SU-DHL-6 (cell line): Measurements from ENCODE around the gene C1orf116.

Source experiments
- H2AFZ ChIP-seq: fragments of 200-600 bp; sonication (generic); 2 replicates; pipeline ENCODE4 v1.6.1; 2014; ENCODE audit warnings: low read depth, mild to moderate bottlenecking, moderate library complexity, mixed read lengths, antibody characterized with exemption, low read length; ENCODE audit not compliant: severe bottlenecking
- H3F3A ChIP-seq: fragments of 200-600 bp; shearing (Covaris generic); 2 replicates; pipeline ENCODE4 v1.6.0; 2016; ENCODE audit warnings: antibody characterized with exemption, mild to moderate bottlenecking; ENCODE audit not compliant: insufficient read depth
- H3K27ac ChIP-seq: fragments of 200-600 bp; sonication (generic); 2 replicates; pipeline ENCODE4 v1.5.1; 2016; ENCODE audit warnings: low read depth, mild to moderate bottlenecking, low read length, moderate library complexity, mixed read lengths
- H3K27me3 ChIP-seq: fragments of 200-600 bp; sonication (generic), shearing (Covaris generic); 2 replicates; pipeline ENCODE4 v1.6.0; 2014; ENCODE audit warnings: mild to moderate bottlenecking, low read length
- H3K36me3 ChIP-seq: fragments of 200-600 bp; sonication (generic); 2 replicates; pipeline ENCODE4 v1.6.1; 2014; ENCODE audit warnings: mild to moderate bottlenecking, low read length, mixed read lengths
- H3K4me2 ChIP-seq: fragments of 300-600, 200-600 bp; shearing (Covaris generic), sonication (generic); 2 replicates; pipeline ENCODE4 v1.6.0; 2014; ENCODE audit warnings: low read length, low read depth, mild to moderate bottlenecking; ENCODE audit not compliant: poor library complexity, severe bottlenecking
- H3K4me3 ChIP-seq: fragments of 200-600 bp; sonication (generic); 2 replicates; pipeline ENCODE4 v1.5.1; 2014; ENCODE audit warnings: antibody characterized with exemption, low read length, mild to moderate bottlenecking, mixed read lengths; ENCODE audit not compliant: insufficient read depth, poor library complexity, severe bottlenecking
- H3K79me2 ChIP-seq: fragments of 200-600 bp; sonication (generic); 2 replicates; pipeline ENCODE4 v1.6.1; 2014; ENCODE audit warnings: mild to moderate bottlenecking, low read length, moderate library complexity; ENCODE audit not compliant: insufficient read depth
- H3K9ac ChIP-seq: fragments of 200-600 bp; sonication (generic); 2 replicates; pipeline ENCODE4 v1.7.0; 2014; ENCODE audit warnings: mild to moderate bottlenecking, low read length
- H3K9me2 ChIP-seq: fragments of 200-600 bp; sonication (generic); replicated peaks from 2 replicates; pipeline ENCODE4 v1.6.1; 2014; ENCODE audit warnings: low read length; ENCODE audit not compliant: insufficient read depth
- H3K9me3 ChIP-seq: fragments of 200-600 bp; sonication (generic); 2 replicates; pipeline ENCODE4 v1.6.1; 2014; ENCODE audit warnings: low read length, mixed read lengths; ENCODE audit not compliant: insufficient read depth
- H4K20me1 ChIP-seq: fragments of 200-600 bp; sonication (generic); 2 replicates; pipeline ENCODE4 v1.6.1; 2014; ENCODE audit warnings: low read depth, mild to moderate bottlenecking, antibody characterized with exemption, low read length, moderate library complexity, mixed read lengths
- EZH2phosphoT487 ChIP-seq: fragments of 200-600 bp; sonication (generic), shearing (Covaris generic); conservative IDR thresholded peaks from 2 replicates; pipeline ENCODE4 v1.6.1; 2018; ENCODE audit warnings: mild to moderate bottlenecking, antibody characterized with exemption, low read length, moderate library complexity, mixed read lengths
- TF ChIP-seq, protein P1 (sequence below): fragments of 200-600 bp; sonication (generic); IDR thresholded peaks from one replicate; pipeline ENCODE4 v1.5.1; 2017; ENCODE audit warnings: antibody characterized with exemption, mild to moderate bottlenecking, low read length, moderate library complexity; ENCODE audit not compliant: insufficient read depth, poor library complexity, severe bottlenecking

The C1orf116 gene

DNA sequence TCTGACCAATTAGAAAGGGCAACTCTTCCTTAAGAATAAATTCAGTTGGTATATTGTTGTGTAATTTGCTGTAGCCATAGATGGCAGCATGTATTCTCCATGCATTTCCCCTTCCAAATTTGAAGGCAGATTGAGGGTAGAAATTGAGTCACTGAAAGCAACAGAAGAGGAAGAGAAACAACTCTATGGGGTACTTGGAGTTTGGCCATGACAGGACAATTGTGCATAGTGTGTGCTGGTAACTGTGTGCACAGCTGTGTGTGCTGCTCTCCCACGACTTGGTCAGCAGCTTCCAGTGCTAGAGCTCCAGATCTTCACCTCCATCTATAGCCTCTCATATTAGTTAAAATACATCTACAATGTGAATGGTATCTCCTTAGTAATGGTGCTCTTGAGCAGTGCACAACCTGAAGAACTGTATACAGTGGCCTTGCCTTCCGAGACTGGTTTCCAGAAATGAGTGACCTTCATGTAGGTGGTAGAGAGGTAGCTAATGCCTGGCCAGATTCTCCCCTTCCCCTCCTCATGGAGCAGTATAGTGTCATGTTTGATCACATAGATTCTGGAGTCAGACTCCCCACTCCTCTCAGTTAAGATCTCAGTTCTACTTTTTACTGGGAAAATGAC, 61.4 kb downstream of the C1orf116 start:
- Histone ChIP-seq H3K4me3 (no peak overlapping the region), H2AFZ (no peak overlapping the region), H3K9ac (no peak overlapping the region), H3K9me3 (no peaks in the 10 kb centered on the region), H3F3A (no peaks in the 10 kb centered on the region), H3K27ac (no peak overlapping the region), H4K20me1 (no peaks in the 10 kb centered on the region), H3K36me3 (no peaks in the 10 kb centered on the region), H3K27me3 (no peaks in the 10 kb centered on the region), H3K4me2 (no peak overlapping the region), H3K79me2 (no peaks in the 10 kb centered on the region), H3K9me2 (no peaks in the 10 kb centered on the region)
- no peak for TF ChIP-seq EZH2phosphoT487
- TF ChIP-seq, protein P1, sequence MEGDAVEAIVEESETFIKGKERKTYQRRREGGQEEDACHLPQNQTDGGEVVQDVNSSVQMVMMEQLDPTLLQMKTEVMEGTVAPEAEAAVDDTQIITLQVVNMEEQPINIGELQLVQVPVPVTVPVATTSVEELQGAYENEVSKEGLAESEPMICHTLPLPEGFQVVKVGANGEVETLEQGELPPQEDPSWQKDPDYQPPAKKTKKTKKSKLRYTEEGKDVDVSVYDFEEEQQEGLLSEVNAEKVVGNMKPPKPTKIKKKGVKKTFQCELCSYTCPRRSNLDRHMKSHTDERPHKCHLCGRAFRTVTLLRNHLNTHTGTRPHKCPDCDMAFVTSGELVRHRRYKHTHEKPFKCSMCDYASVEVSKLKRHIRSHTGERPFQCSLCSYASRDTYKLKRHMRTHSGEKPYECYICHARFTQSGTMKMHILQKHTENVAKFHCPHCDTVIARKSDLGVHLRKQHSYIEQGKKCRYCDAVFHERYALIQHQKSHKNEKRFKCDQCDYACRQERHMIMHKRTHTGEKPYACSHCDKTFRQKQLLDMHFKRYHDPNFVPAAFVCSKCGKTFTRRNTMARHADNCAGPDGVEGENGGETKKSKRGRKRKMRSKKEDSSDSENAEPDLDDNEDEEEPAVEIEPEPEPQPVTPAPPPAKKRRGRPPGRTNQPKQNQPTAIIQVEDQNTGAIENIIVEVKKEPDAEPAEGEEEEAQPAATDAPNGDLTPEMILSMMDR: no peak

DNA sequence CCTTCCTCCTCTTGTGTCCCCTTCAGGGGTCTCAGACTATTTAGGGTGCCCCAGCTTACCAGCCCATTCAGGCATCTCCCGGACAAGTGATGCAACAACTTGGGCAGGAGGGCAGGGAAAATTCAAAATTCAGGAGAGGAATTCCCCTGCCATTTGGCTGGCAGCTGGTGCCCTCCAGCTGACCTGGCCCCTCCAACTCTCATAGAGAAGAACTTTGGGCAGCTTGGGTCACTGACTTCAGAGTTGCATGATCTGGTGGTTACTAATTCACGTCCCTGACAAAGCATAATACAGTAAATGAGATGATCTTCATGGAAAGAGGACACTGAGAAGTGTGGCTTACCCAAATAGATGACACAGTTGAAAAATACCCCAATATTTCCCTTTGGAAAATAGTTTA, 62.1 kb downstream of the C1orf116 start, which contains the start of gene FCAMR:
FCAMR (minus strand) TSS at position 15 of the 400 bp plus-strand sequence. CDS start 335 bp downstream, outside the sequence.
- Histone ChIP-seq H3K9ac (no peak within 1 kb of the TSS), H3F3A (no peaks in the 10 kb centered on the region), H3K27ac (no peak within 1 kb of the TSS), H4K20me1 (no peaks in the 10 kb centered on the region), H2AFZ (no peak within 1 kb of the TSS), H3K79me2 (no peaks in the 10 kb centered on the region), H3K27me3 (no peaks in the 10 kb centered on the region), H3K9me3 (no peaks in the 10 kb centered on the region), H3K4me2 (no peak within 1 kb of the TSS), H3K9me2 (no peaks in the 10 kb centered on the region), H3K4me3 (no peak within 1 kb of the TSS), H3K36me3 (no peaks in the 10 kb centered on the region)
- TF ChIP-seq, protein P1: no peak
- TF ChIP-seq EZH2phosphoT487: no peak

DNA sequence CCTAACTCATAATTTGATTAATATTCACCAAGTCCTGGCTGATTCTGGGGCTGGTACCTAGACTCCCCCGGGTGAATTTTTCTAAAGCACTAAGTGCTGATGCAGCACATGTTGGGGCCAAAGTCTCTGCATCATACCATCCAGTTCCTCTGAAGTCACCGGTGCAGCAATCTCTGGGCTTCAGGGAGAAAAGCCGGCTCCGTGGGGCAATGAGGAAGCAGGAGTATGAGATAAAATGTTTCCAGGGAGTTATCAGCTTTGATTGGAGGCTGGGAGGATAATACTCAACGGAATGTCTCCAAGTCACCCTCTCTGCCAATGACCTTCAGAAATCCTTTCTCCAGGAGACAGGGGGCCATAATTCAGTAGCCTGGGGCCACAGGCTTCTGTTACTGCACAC, 63.5 kb downstream of the C1orf116 start:
- no peaks in the 10 kb centered on the region for H3K36me3 ChIP-seq
- H3K4me3 ChIP-seq: no peak overlapping the region
- no peaks in the 10 kb centered on the region for H3K79me2 ChIP-seq
- no peaks in the 10 kb centered on the region for H3K9me3 ChIP-seq
- TF ChIP-seq, protein P1: no peak
- no peak for TF ChIP-seq EZH2phosphoT487
- H2AFZ ChIP-seq: no peak overlapping the region
- H3K9ac ChIP-seq: no peak overlapping the region
- H3F3A ChIP-seq: no peaks in the 10 kb centered on the region
- H4K20me1 ChIP-seq: no peaks in the 10 kb centered on the region
- no peaks in the 10 kb centered on the region for H3K27me3 ChIP-seq
- H3K9me2 ChIP-seq: no peaks in the 10 kb centered on the region
- no peak overlapping the region for H3K4me2 ChIP-seq
- H3K27ac ChIP-seq: no peak overlapping the region
